PC-9 (cell line): ENCODE results near the gene TSPAN3. TPM values are rescaled to one million over a fixed set of nuclear protein-coding genes. Genes with fewer than 3 reads are reported as not detected.

ENCODE experiments used
- BruUV-seq: library from RNA; stranded (reverse); fragments of 400-500 nt; replicated peaks from 2 replicates; lab custom pipeline; 2021; lab: Mats Ljungman, UMichigan
- CTCF ChIA-PET: fragments of 300-600 bp; sonication (Branson Sonifier 250); formaldehyde crosslinking; loops from one replicate; lab custom pipeline; 2022; ENCODE audit warnings: antibody characterized with exemption; lab: Charles Lee
- POLR2A ChIA-PET: fragments of 300-600 bp; sonication (Branson Sonifier 250); formaldehyde crosslinking; loops from one replicate; lab custom pipeline; 2022; ENCODE audit warnings: antibody characterized with exemption; ENCODE audit not compliant: unreplicated experiment; lab: Charles Lee
- DNase-seq, 2 experiments: peaks; one replicate each; pipeline versions ENCODE4 v3.0.0 to v3.0.0-alpha.2; 2015 to 2022; ENCODE audit warnings: mixed read lengths in 1 of 2
- H2AFZ ChIP-seq: fragments of 200-600 bp; sonication (generic); 2 replicates; pipeline ENCODE4 v1.8.1; 2017; ENCODE audit warnings: antibody characterized with exemption
- H3F3A ChIP-seq: fragments of 200-600 bp; sonication (generic); 2 replicates; pipeline ENCODE4 v1.8.1; 2017; ENCODE audit warnings: antibody characterized with exemption, mild to moderate bottlenecking, low read depth; ENCODE audit not compliant: insufficient read depth
- H3K27ac ChIP-seq: fragments of 200-600 bp; sonication (generic); 2 replicates; pipeline ENCODE4 v1.6.1; 2016; ENCODE audit warnings: mixed run types
- H3K27me3 ChIP-seq: fragments of 200-600 bp; sonication (generic); 2 replicates; pipeline ENCODE4 v1.6.1; 2016; ENCODE audit warnings: low read depth, mixed run types; ENCODE audit not compliant: insufficient read depth
- H3K36me3 ChIP-seq: fragments of 200-600 bp; sonication (generic); 2 replicates; pipeline ENCODE4 v1.6.1; 2016; ENCODE audit warnings: low read depth, mixed run types
- H3K4me1 ChIP-seq: fragments of 200-600 bp; sonication (generic); replicated peaks from 2 replicates; pipeline ENCODE4 v1.6.1; 2016; ENCODE audit warnings: mixed run types; ENCODE audit not compliant: insufficient read depth
- H3K4me2 ChIP-seq: fragments of 200-600 bp; sonication (generic); 2 replicates; pipeline ENCODE4 v1.6.1; 2017; ENCODE audit warnings: mixed run types
- H3K4me3 ChIP-seq: fragments of 200-600 bp; sonication (generic); 2 replicates; pipeline ENCODE4 v1.6.1; 2016; ENCODE audit warnings: mixed run types
- H3K79me2 ChIP-seq: fragments of 200-600 bp; sonication (generic); 2 replicates; pipeline ENCODE4 v1.6.1; 2017; ENCODE audit warnings: low read depth, mixed run types
- H3K9me2 ChIP-seq: fragments of 200-600 bp; sonication (generic); 2 replicates; pipeline ENCODE4 v1.8.1; 2017; ENCODE audit warnings: mild to moderate bottlenecking; ENCODE audit not compliant: insufficient read depth
- H3K9me3 ChIP-seq: fragments of 200-600 bp; sonication (generic); 2 replicates; pipeline ENCODE4 v1.8.1; 2016; ENCODE audit warnings: low read depth; ENCODE audit not compliant: insufficient read depth
- H4K20me1 ChIP-seq: fragments of 200-600 bp; sonication (generic); 2 replicates; pipeline ENCODE4 v1.8.1; 2017; ENCODE audit not compliant: insufficient read depth
- CTCF ChIP-seq: fragments of 200-600 bp; sonication (generic); conservative IDR thresholded peaks from 2 replicates; pipeline ENCODE4 v1.6.1; 2017; ENCODE audit warnings: mixed run types, antibody characterized with exemption, mild to moderate bottlenecking, moderate library complexity
- EZH2 ChIP-seq: fragments of 200-600 bp; sonication (generic); IDR thresholded peaks from 2 replicates; pipeline ENCODE4 v1.8.0; 2017; ENCODE audit warnings: antibody characterized with exemption, low read depth
- intact Hi-C: fragments of 100-400 bp; cut with micrococcal nuclease; formaldehyde crosslinking; loops from one replicate; pipeline ENCODE4 v1.10.0; 2022; ENCODE audit not compliant: unreplicated experiment
- total RNA-seq: library from RNA; stranded (reverse); gene quantifications from 2 replicates; pipeline ENCODE4 v1.2.3, GENCODE V29; 2021

TSPAN3 gene
- total RNA-seq, 1 experiment from 2014 or later, result 151 TPM

GRCh38 chr15:77019521-77020331 is 51.2 kb downstream of the TSPAN3 start:
- no peak overlapping the region for H3K4me2 ChIP-seq

GRCh38 chr15:77018796-77019505 is 52.0 kb downstream of the TSPAN3 start:
- no peaks in the 10 kb centered on the region for H3K9me3 ChIP-seq
- no peaks in the 10 kb centered on the region for H3K36me3 ChIP-seq

More at GRCh38 chr15:77019521-77020331, 51.2 kb downstream of the TSPAN3 start:
- intact Hi-C loops, result loop anchor here (5.0 kb wide), 1 partner anchor 117 kb away; no protein-coding TSS in a partner anchor
- Histone ChIP-seq H4K20me1 (no peaks in the 10 kb centered on the region), H3K27ac (no peak overlapping the region), H3K4me3 (no peak overlapping the region), H3F3A (no peaks in the 10 kb centered on the region), H3K36me3 (no peaks in the 10 kb centered on the region), H3K4me1 (no peaks in the 10 kb centered on the region), H3K79me2 (no peaks in the 10 kb centered on the region), H2AFZ (no peak overlapping the region), H3K9me2 (no peaks in the 10 kb centered on the region), H3K9me3 (no peaks in the 10 kb centered on the region), H3K27me3 (no peaks in the 10 kb centered on the region)
- TF ChIP-seq EZH2 (no peak), CTCF (no peak)
- POLR2A ChIA-PET, result no interaction called here
- DNase-seq, result no peak
- no TSS peak for BruUV-seq
- CTCF ChIA-PET, result interaction anchor here (0.7 kb wide), 1 partner anchor 15 kb away, joined by 6 read pairs; no protein-coding TSS in a partner anchor

More at GRCh38 chr15:77018796-77019505, 52.0 kb downstream of the TSPAN3 start:
- no peaks in the 10 kb centered on the region for H3K79me2 ChIP-seq
- H3K9me2 ChIP-seq, result no peaks in the 10 kb centered on the region
- no peaks in the 10 kb centered on the region for H4K20me1 ChIP-seq
- peaks cover 4% of the 10 kb centered on the region; the same call in 1 of the 2 replicates for H3K4me1 ChIP-seq
- no peak for TF ChIP-seq EZH2
- TF ChIP-seq CTCF, result no peak
- no peaks in the 10 kb centered on the region for H3K27me3 ChIP-seq
- CTCF ChIA-PET, result no interaction called here
- H3F3A ChIP-seq, result no peaks in the 10 kb centered on the region
- POLR2A ChIA-PET, result no interaction called here
- intact Hi-C loops, result no loop called here
- no peak for DNase-seq
- H3K4me3 ChIP-seq, result no peak overlapping the region
- H3K27ac ChIP-seq, result no peak overlapping the region
- H2AFZ ChIP-seq, result no peak overlapping the region
- no TSS peak for BruUV-seq
- no peak overlapping the region for H3K4me2 ChIP-seq
